ENCODE data around the gene STUB1.

The STUB1 gene

DNA sequence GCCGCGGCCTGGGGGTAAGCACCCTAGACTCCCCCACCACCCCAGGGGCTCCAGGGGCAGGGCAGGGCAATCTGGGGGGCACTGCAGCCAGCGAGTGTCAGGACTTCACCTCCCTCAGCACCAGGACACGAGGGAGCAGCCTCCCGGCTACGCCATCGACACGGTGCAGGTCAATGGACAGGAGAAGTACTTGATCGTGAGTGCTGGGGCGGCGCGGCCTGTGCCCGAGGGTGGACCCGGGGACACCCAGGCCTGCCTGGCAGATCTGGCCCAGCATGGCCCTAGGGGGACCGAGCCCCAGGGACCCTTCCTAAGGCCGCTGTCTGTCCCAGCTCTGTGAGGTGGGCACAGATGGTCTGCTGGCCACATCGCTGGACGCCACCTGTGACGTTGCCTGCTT is 7.8 kb upstream of the STUB1 start:
- Histone ChIP-seq H3K27me3 (ENCODE audit: insufficient read depth, poor library complexity, severe bottlenecking) (no peaks in the 10 kb centered on the region), H3K27ac (replicated peaks) (no peak overlapping the region), H3K4me3 (replicated peaks; ENCODE audit: insufficient read depth, low read length) (no peak overlapping the region)
- TF ChIP-seq REST (IDR thresholded peaks at IDR 0.05; ENCODE audit: insufficient replicate concordance, low read depth) (no peak), GABPA (IDR thresholded peaks at IDR 0.05; ENCODE audit: low read depth) (no peak), SPI1 (IDR thresholded peaks at IDR 0.05; ENCODE audit: borderline replicate concordance, low read depth) (no peak), POLR2AphosphoS5 (IDR thresholded peaks at IDR 0.05; ENCODE audit: low read depth) (no peak)
- DNase-seq (ENCODE audit: low read depth in 1 of 2, low spot score in 1 of 2), result no peak

DNA sequence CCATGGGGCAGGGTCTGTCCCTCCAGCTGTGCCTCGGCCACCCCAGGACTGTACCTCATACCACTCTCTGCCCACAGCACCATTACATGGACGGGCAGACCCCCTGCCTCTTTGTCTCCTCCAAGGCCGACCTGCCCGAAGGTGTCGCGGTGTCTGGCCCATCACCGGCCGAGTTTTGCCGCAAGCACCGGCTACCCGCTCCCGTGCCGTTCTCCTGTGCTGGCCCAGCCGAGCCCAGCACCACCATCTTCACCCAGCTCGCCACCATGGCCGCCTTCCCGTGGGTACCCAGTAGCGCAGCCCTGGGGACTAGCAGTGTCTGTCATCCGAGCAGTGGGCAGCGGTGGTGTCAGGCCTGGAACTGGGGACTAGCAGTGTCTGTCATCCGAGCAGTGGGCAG is 7.4 kb upstream of the STUB1 start:
- H3K27me3 ChIP-seq (ENCODE audit: insufficient read depth, poor library complexity, severe bottlenecking), result no peaks in the 10 kb centered on the region
- no peak for DNase-seq (ENCODE audit: low read depth in 1 of 2, low spot score in 1 of 2)
- TF ChIP-seq REST (IDR thresholded peaks at IDR 0.05; ENCODE audit: insufficient replicate concordance, low read depth) (no peak), CTCF (IDR thresholded peaks at IDR 0.05; ENCODE audit: insufficient read depth, low read length) (no peak), POLR2AphosphoS5 (IDR thresholded peaks at IDR 0.05; ENCODE audit: low read depth) (no peak), GABPA (IDR thresholded peaks at IDR 0.05; ENCODE audit: low read depth) (no peak), SPI1 (IDR thresholded peaks at IDR 0.05; ENCODE audit: borderline replicate concordance, low read depth) (no peak)
- no peak overlapping the region for H3K4me3 ChIP-seq (replicated peaks; ENCODE audit: insufficient read depth, low read length)
- no peak overlapping the region for H3K27ac ChIP-seq (replicated peaks)

DNA sequence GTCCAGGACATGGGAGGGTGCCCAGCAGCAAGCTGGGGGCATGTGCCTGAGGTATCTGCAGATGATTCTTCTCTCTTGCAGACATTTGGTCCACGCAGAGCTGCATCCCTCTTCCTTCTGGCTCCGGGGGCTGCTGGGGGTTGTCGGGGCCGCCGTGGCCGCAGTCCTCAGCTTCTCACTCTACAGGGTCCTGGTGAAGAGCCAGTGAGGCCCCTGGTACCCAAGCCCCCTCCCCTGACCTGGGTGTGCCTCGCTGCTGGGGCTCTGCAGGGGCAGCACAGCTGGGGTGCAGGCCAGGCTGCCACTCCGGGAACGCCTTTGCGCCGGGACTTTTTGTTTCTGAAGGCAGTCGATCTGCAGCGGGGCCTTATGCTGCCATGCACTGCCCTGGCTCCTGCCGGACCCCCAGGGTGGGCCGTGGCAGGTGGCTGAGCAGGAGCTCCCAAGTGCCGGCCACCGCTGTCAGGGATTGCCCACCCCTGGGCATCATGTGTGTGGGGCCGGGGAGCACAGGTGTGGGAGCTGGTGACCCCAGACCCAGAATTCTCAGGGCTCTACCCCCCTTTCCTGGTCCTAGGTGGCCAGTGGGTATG is 6.7 kb upstream of the STUB1 start:
- no peak for DNase-seq (ENCODE audit: low read depth in 1 of 2, low spot score in 1 of 2)
- TF ChIP-seq SPI1 (IDR thresholded peaks at IDR 0.05; ENCODE audit: borderline replicate concordance, low read depth) (no peak), CTCF (IDR thresholded peaks at IDR 0.05; ENCODE audit: insufficient read depth, low read length) (no peak), REST (IDR thresholded peaks at IDR 0.05; ENCODE audit: insufficient replicate concordance, low read depth) (no peak), GABPA (IDR thresholded peaks at IDR 0.05; ENCODE audit: low read depth) (no peak), POLR2AphosphoS5 (IDR thresholded peaks at IDR 0.05; ENCODE audit: low read depth) (no peak)
- Histone ChIP-seq H3K4me3 (replicated peaks; ENCODE audit: insufficient read depth, low read length) (no peak overlapping the region), H3K27me3 (ENCODE audit: insufficient read depth, poor library complexity, severe bottlenecking) (no peaks in the 10 kb centered on the region), H3K27ac (replicated peaks) (no peak overlapping the region)
